Omental fat pad (tissue), 4 donors: ENCODE measurements around the gene AGRN. TPM values are rescaled to one million over a fixed set of nuclear protein-coding genes. Genes with fewer than 3 reads are reported as not detected.
"Not testable (repeated sequence)": the region's sequence is repeated elsewhere in the genome, so short reads cannot be mapped to it uniquely, and the experiment has no call there.

ENCODE experiments used
- ATAC-seq: fragments of 150-250 bp; one replicate; pipeline ENCODE4 v1.9.1; 2016; ENCODE audit warnings: mild to moderate bottlenecking, moderate library complexity; ENCODE audit not compliant: low FRiP score
- DNase-seq: peaks from one replicate; pipeline ENCODE4 v3.0.0-alpha.2; 2019; ENCODE audit warnings: low spot score
- CTCF ChIP-seq, 3 donors: fragments of 450-650 bp; IDR thresholded peaks; one replicate each; pipeline ENCODE4 v1.5.1; 2016 to 2017; ENCODE audit warnings: antibody characterized with exemption in 3 of 3, mild to moderate bottlenecking in 3 of 3, moderate library complexity in 2 of 3
- total RNA-seq, 4 donors: library from RNA; depleted of rRNA; stranded (reverse); fragments of >200 nt; gene quantifications; one replicate each; pipeline ENCODE4 v1.1.0, GENCODE V29; 2016

Gene AGRN
- total RNA-seq, 4 donors from 2014 or later = 17.2 to 42.3 (median 22.6) TPM

- ATAC-seq (no peak), DNase-seq (no peak)
- no peak for TF ChIP-seq CTCF (IDR thresholded peaks at IDR 0.05)
Measured at GRCh38 chr1:1092894-1093609, 73.1 kb downstream of the AGRN start.

DNA sequence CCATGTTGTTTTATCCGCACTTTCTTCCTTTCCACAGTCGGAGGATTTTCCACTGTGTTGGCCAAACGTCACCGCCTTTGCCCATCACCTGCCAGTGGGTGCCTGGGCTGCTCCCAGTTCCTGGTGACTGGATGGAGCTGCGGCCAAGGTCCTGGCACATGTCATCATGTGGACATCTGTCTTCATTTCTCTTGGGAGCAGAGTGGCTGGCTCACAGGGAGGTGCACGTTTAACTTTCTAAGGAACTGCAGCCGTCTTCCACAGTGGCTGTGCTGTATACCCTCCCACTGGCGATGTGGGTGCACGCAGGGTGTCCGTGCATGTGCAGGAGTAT lies 73.7 kb downstream of the AGRN start:
- ATAC-seq = no peak
- no peak for DNase-seq
- no peak for TF ChIP-seq CTCF (IDR thresholded peaks at IDR 0.05)

- no peak for TF ChIP-seq CTCF (IDR thresholded peaks at IDR 0.05)
- no peak for ATAC-seq
- DNase-seq = no peak
Measured at GRCh38 chr1:1094981-1095380, 75.1 kb downstream of the AGRN start.

DNA sequence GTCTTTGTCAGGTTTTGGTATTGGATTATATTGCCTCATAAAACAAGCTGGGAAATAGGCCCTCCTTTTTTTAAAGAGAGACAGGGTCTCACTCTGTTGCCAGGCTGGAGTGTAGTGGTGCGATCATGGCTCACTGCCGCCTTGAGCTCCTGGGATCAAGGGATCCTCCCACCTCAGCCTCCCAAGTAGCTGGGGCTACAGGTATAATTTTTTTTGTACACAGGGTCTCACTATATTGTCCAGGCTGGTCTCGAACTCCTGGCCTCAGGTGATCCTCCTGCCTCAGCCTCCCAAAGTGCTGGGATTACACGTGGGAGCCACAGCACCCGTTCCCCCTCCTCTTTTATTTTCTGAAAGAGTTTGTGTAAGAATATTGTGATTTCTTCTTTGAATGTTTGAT lies 76.2 kb downstream of the AGRN start:
- not testable (repeated sequence) for DNase-seq, ATAC-seq

DNA sequence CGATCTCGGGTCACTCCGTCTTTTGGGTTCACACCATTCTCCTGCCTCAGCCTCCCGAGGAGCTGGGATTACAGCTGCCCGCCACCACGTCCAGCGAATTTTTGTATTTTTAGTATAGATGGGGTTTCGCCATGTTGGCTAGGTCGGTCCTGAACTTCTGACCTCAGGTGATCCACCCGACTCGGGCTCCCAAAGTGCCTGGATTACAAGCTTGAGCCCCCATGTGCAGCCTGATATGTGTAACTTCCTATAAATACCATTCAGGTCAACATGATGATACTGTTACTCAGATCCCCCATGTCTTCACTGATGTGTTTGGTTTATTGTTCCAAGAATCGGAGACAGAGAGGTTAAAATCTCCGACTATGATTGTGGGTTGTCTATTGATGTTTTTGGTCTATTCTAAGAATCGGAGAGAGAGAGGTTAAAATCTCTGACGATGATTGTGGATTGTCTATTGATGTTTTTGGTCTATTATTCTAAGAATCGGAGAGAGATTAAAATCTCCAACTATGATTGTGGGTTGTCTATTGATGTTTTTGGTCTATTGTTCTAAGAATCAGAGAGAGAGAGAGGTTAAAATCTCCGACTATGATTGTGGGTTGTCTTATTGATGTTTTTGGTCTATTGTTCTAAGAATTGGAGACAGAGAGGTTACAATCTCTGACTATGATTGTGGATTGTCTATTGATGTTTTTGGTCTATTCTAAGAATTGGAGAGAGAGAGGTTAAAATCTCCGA lies 78.9 kb downstream of the AGRN start:
- DNase-seq (no peak), ATAC-seq (no peak)
- no peak for TF ChIP-seq CTCF (IDR thresholded peaks at IDR 0.05)

- no peak for TF ChIP-seq CTCF (IDR thresholded peaks at IDR 0.05)
- DNase-seq (no peak), ATAC-seq (no peak)
Measured at GRCh38 chr1:1099506-1100183, 79.7 kb downstream of the AGRN start.

GRCh38 chr1:1100296-1100695 lies 80.4 kb downstream of the AGRN start:
- no peak for ATAC-seq
- no peak for TF ChIP-seq CTCF (IDR thresholded peaks at IDR 0.05)
- no peak for DNase-seq
